GM21515 (cell line): ENCODE data around the gene LMAN1L.

Experiments used
- ATAC-seq: cut with Tn5 transposase; IDR thresholded peaks from one replicate; pipeline ENCODE4 v1.9.1; 2021; ENCODE audit not compliant: unreplicated experiment

The LMAN1L gene

GRCh38 chr15:74793135-74794028, 19.3 kb upstream of the LMAN1L start:
- no peak for ATAC-seq

- no peak for ATAC-seq
Measured at GRCh38 chr15:74794248-74794969, 18.2 kb upstream of the LMAN1L start.

DNA sequence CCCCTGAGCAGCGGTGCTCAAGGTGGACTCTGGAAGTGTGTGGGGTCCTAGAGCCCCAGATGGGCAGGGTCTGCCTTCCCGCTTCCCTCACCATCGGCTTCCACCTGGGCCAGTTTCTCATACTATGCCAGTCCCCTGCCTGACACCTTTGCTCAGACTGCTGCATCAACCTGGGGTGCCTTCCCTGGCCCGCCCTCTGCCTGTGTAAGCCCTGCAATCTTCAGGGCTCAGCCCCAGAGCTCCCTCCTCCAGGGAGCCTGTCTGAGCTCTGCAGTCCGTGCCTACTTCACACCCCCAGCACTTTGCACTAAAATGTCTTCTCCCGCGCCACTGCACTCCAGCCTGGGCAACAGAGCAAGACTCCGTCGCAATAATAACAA, 17.7 kb upstream of the LMAN1L start:
- ATAC-seq: no peak

DNA sequence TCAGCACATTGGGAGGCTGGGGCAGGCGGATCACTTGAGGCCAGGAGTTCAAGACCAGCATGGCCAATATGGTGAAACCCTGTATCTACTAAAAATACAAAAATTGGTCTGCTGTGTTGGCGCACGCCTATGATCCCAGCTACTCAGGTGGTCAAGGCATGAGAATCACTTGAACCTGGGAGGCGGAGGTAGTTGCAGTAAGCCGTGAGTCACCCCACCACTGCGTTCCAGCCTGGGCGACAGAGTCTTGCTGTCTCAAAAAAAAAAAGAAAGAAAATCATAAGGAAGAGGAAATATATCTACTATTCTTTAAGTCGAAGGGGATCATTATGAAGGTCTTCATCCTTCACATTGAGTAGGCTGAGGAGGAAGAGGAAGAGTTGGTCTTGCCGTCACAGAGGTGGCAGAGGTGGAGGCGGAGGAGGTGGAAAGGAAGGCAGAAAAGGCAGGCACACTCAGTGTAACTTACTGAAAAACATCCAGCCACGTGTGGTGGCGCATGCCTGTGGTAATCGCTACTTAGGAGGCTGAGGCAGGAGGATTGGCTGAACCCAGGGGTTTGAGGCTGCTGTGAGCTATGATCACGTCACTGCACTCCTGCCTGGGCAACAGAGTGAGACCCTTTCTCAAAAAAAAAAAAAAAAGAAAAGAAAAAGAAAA, 16.5 kb upstream of the LMAN1L start:
- no peak for ATAC-seq

- ATAC-seq: no peak
Measured at GRCh38 chr15:74798388-74799254, 14.0 kb upstream of the LMAN1L start.

DNA sequence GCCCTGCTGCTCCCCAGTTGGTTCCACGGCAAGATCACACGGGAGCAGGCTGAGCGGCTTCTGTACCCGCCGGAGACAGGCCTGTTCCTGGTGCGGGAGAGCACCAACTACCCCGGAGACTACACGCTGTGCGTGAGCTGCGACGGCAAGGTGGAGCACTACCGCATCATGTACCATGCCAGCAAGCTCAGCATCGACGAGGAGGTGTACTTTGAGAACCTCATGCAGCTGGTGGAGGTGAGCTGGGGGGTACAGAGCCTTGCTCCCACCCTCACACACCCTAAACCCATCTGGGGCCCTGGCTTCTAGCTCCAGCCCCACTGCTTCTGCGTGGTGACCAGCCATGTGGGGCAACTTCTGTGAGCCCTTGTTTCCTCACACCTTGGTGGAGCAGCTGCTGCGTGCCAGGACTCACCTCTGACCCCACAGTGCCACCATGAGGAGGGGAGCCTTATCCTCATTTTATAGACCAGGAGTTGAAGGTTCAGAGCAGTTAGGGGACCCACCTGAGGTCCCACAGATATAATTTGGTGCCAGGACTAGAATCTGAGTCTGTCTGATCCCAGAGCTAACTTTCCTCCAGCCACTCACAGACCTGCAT, 13.3 kb upstream of the LMAN1L start:
- ATAC-seq: no peak

DNA sequence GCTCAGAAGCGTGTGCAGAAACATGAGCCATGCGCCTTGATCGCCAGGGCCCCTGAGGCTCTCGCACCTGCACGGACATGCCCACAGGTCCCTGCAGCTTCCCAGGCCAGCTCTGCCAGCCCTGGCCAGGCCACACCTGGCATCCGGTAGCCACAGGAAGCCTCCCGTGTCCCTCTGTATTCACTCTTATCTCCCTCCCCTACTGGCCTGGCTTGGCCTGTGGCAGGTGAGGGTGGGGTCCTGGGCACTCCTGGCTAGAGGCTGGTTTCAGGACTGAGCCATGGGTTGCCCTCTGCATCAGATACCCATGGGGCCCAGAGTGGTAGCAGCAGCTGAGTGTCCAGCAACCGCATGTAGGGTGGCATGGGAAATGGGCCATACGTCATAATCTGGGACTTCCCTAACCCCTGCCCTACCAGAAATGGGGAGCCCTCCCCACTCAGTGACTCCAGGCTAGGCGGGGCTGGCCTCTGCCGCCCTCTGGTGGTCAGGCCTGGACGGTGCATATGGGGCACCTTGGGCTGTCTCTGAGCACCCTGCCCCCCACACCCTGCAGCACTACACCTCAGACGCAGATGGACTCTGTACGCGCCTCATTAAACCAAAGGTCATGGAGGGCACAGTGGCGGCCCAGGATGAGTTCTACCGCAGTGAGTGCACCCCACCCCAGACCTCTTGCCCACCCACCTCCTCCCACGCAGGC, 12.6 kb upstream of the LMAN1L start:
- ATAC-seq: peak; percentile 59

- ATAC-seq: no peak
Measured at GRCh38 chr15:74800559-74801094, 12.0 kb upstream of the LMAN1L start.

DNA sequence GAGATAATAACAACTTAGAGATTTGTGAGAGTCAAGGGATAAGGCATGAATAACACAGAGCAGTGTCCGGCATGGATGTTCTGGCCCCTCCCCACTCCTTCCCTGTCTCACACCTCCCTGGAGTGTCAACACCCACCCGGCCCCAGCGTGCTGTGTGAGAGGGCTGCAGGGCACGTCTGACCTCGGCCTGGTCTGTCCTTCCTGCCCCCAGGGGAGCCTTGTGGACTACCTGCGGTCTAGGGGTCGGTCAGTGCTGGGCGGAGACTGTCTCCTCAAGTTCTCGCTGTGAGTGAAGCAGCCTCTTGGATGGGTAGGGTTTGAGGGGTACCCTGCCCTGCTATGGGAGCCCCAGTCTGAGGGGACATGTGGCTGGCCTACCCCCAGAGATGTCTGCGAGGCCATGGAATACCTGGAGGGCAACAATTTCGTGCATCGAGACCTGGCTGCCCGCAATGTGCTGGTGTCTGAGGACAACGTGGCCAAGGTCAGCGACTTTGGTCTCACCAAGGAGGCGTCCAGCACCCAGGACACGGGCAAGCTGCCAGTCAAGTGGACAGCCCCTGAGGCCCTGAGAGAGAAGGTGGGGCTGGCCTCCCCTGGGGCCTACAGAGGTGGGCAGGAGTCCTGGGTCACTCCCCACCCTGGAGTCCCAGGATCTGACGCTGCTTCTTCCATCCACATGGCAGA, 11.2 kb upstream of the LMAN1L start:
- ATAC-seq: no peak

DNA sequence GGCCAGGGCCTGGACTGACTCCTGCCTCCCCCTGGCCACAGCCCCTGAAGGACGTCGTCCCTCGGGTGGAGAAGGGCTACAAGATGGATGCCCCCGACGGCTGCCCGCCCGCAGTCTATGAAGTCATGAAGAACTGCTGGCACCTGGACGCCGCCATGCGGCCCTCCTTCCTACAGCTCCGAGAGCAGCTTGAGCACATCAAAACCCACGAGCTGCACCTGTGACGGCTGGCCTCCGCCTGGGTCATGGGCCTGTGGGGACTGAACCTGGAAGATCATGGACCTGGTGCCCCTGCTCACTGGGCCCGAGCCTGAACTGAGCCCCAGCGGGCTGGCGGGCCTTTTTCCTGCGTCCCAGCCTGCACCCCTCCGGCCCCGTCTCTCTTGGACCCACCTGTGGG, 10.3 kb upstream of the LMAN1L start:
- ATAC-seq: no peak

DNA sequence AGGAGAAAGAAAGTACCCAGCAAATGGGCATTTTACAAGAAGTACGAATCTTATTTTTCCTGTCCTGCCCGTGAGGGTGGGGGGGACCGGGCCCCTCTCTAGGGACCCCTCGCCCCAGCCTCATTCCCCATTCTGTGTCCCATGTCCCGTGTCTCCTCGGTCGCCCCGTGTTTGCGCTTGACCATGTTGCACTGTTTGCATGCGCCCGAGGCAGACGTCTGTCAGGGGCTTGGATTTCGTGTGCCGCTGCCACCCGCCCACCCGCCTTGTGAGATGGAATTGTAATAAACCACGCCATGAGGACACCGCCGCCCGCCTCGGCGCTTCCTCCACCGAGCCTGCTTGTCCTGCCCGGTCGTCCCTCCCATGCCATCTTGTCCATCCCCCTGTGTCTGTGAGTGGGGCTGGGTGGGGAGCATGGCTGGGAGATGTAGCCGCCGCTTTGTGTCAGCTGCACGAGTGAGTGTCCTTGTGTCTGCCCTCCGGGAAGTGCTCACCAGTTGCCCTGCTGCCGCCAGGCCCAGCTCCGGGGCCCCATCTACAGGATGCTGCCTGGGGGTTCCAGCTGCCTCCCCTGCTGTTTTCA, 9.7 kb upstream of the LMAN1L start:
- ATAC-seq: no peak

GRCh38 chr15:74804935-74805334, 7.7 kb upstream of the LMAN1L start:
- ATAC-seq: no peak

DNA sequence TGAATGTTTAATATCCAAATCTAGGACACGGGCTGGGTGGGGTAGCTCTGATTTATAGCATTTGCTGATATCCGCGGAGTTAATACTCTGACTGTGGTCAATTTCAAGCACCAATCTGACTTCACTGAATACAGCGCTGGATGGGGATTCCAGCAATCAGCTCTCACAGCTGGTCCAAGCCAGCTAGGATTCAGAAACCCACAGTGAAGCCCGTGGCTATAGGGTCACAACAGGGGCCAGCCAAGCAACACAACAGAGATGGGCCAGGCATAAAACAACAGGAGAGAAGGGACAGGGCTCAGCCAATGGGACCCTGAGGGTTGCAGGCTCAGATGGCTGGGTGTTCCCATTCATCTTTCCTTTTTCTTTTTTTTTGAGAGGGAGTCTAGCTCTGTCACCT, 5.4 kb upstream of the LMAN1L start:
- no peak for ATAC-seq

GRCh38 chr15:74808078-74808839, 4.4 kb upstream of the LMAN1L start:
- ATAC-seq: no peak

DNA sequence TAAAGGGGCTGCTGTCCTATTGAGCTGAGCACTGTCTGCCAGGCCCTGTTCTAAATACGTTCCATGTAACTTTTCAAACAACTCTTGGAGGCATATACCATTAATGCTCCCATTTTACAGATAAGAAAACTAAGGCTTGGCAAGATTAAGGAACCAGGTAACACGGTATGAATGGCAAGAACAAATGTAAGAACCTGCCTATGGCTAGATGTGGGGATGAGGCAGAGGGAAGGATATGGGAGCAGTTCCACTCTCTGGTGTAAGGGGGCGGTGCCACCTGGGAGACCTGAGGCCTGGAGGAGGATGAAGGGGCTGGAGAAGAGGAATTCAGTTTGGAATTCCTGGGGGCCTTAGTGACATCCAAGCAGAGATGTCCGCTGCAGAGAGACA, 3.8 kb upstream of the LMAN1L start:
- no peak for ATAC-seq

- no peak for ATAC-seq
Measured at GRCh38 chr15:74809242-74809641, 3.4 kb upstream of the LMAN1L start.

- ATAC-seq: no peak
Measured at GRCh38 chr15:74809956-74810355, 2.7 kb upstream of the LMAN1L start.
